CD14-positive monocyte (primary cell): ENCODE measurements around the gene PTGFRN. TPM values are rescaled to one million over a fixed set of nuclear protein-coding genes. Genes with fewer than 3 reads are reported as not detected.

Experiments
- DNase-seq, 3 donors: peaks; one replicate each; pipeline ENCODE4 v3.0.0-alpha.2; 2011 to 2022
- H2AFZ ChIP-seq: 2 replicates; pipeline ENCODE4 v1.6.0; 2012; ENCODE audit warnings: mild to moderate bottlenecking, low read depth, low read length, inconsistent platforms; ENCODE audit not compliant: insufficient read depth, poor library complexity, severe bottlenecking
- H3K27ac ChIP-seq, 2 donors: 1 replicate in 1 of 2; 2 replicates in 1 of 2; pipeline ENCODE4 v1.5.1; 2012 to 2013; ENCODE audit warnings: low read length in 2 of 2, control low read depth in 1 of 2, inconsistent platforms in 1 of 2, low read depth in 1 of 2, mild to moderate bottlenecking in 1 of 2
- H3K27me3 ChIP-seq, 2 donors: one replicate each; pipeline versions ENCODE4 v1.6.0 to v1.6.1; 2011 to 2013; ENCODE audit warnings: low read length in 2 of 2; ENCODE audit not compliant: control insufficient read depth in 2 of 2, insufficient read depth in 2 of 2
- H3K36me3 ChIP-seq, 2 donors: replicated peaks in 1 of 2; 1 replicate in 1 of 2; 2 replicates in 1 of 2; pipeline versions ENCODE4 v1.5.1 to v1.6.1; 2012 to 2013; ENCODE audit warnings: low read length in 2 of 2, control low read depth in 1 of 2, inconsistent platforms in 1 of 2, mild to moderate bottlenecking in 1 of 2; ENCODE audit not compliant: insufficient read depth in 2 of 2, control insufficient read depth in 1 of 2
- H3K4me1 ChIP-seq, 2 donors: 1 replicate in 1 of 2; 2 replicates in 1 of 2; pipeline versions ENCODE4 v1.5.1 to v1.6.1; 2012 to 2013; ENCODE audit warnings: low read length in 2 of 2, control low read depth in 1 of 2, inconsistent platforms in 1 of 2, mild to moderate bottlenecking in 1 of 2, moderate library complexity in 1 of 2; ENCODE audit not compliant: insufficient read depth in 2 of 2, control insufficient read depth in 1 of 2
- H3K4me2 ChIP-seq: replicated peaks from 2 replicates; pipeline ENCODE3; 2012; ENCODE audit warnings: low read length, moderate library complexity, mild to moderate bottlenecking; ENCODE audit not compliant: poor library complexity, severe bottlenecking; ENCODE audit errors: extremely low read depth
- H3K4me3 ChIP-seq, 3 experiments: fragments of 200-600 bp in 1 of 3; sonication (generic) in 1 of 3; replicated peaks in 1 of 3; 1 replicate in 2 of 3; 2 replicates in 1 of 3; pipeline ENCODE4 v1.5.1; 2011 to 2013; ENCODE audit warnings: low read length in 3 of 3, mild to moderate bottlenecking in 3 of 3, control low read depth in 2 of 3, low read depth in 2 of 3, inconsistent platforms in 1 of 3, moderate library complexity in 1 of 3
- H3K79me2 ChIP-seq: 2 replicates; pipeline ENCODE4 v1.6.0; 2012; ENCODE audit warnings: mild to moderate bottlenecking, control low read depth, inconsistent platforms, low read length, moderate library complexity; ENCODE audit not compliant: insufficient read depth
- H3K9ac ChIP-seq: 2 replicates; pipeline ENCODE4 v1.6.0; 2017; ENCODE audit warnings: low read length, mild to moderate bottlenecking; ENCODE audit not compliant: insufficient read depth, poor library complexity, severe bottlenecking
- H3K9me3 ChIP-seq, 2 donors: replicated peaks in 1 of 2; 1 replicate in 1 of 2; 2 replicates in 1 of 2; pipeline versions ENCODE4 v1.5.1 to v1.6.1; 2012 to 2013; ENCODE audit warnings: low read length in 2 of 2, control low read depth in 1 of 2; ENCODE audit not compliant: control insufficient read depth in 1 of 2, insufficient read depth in 1 of 2
- H4K20me1 ChIP-seq: 2 replicates; pipeline ENCODE4 v1.6.0; 2012; ENCODE audit warnings: mild to moderate bottlenecking, low read length, control low read depth, moderate library complexity; ENCODE audit not compliant: insufficient read depth
- H3K27ac Mint-ChIP-seq, 7 donors: one replicate each; pipeline ENCODE4 v1.8.0; 2020; ENCODE audit warnings: mild to moderate bottlenecking in 7 of 7, mixed read lengths in 7 of 7, moderate library complexity in 6 of 7, inconsistent platforms in 2 of 7
- H3K27me3 Mint-ChIP-seq, 3 donors: one replicate each; pipeline ENCODE4 v1.8.0; 2021 to 2022; ENCODE audit warnings: low read depth in 3 of 3, mild to moderate bottlenecking in 3 of 3, mixed read lengths in 3 of 3, moderate library complexity in 3 of 3, inconsistent platforms in 1 of 3
- H3K36me3 Mint-ChIP-seq, 2 donors: one replicate each; pipeline ENCODE4 v1.8.0; 2020; ENCODE audit warnings: mixed read lengths in 2 of 2, inconsistent platforms in 1 of 2, mild to moderate bottlenecking in 1 of 2
- H3K4me1 Mint-ChIP-seq: one replicate; pipeline ENCODE4 v1.8.0; 2020; ENCODE audit warnings: mild to moderate bottlenecking, mixed read lengths
- H3K4me3 Mint-ChIP-seq, 2 donors: one replicate each; pipeline ENCODE4 v1.8.0; 2020; ENCODE audit warnings: mild to moderate bottlenecking in 2 of 2, mixed read lengths in 2 of 2, moderate library complexity in 1 of 2
- H3K9me3 Mint-ChIP-seq, 7 donors: one replicate each; pipeline ENCODE4 v1.8.0; 2020 to 2022; ENCODE audit warnings: mixed read lengths in 7 of 7, mild to moderate bottlenecking in 6 of 7, moderate library complexity in 6 of 7, inconsistent platforms in 2 of 7
- CTCF ChIP-seq: fragments of 200-600 bp; IDR thresholded peaks from one replicate; pipeline ENCODE4 v1.8.0; 2022; ENCODE audit warnings: antibody characterized with exemption, mild to moderate bottlenecking
- WGBS: methylation state at CpG from one replicate; pipeline ENCODE4 v1.1.5; 2013; ENCODE audit warnings: missing lambda C conversion rate; ENCODE audit not compliant: insufficient coverage; 5-methylcytosine and 5-hydroxymethylcytosine counted together
- intact Hi-C, 2 donors: fragments of 100-400 bp; cut with micrococcal nuclease; formaldehyde crosslinking; loops; one replicate each; pipeline versions ENCODE4 v1.15.0 to v1.15.1; 2023
- polyA plus RNA-seq, 3 donors: library from polyadenylated mRNA; depleted of rRNA in 1 of 3; unstranded in 2 of 3; stranded (reverse) in 1 of 3; fragments of 300-500 nt in 2 of 3; fragments of >200 nt in 1 of 3; fragmentation: Illumina TruSeq in 2 of 3; gene quantifications; 1 replicate in 2 of 3; 2 replicates in 1 of 3; pipeline ENCODE4 v1.2.3, GENCODE V29; 2012 to 2021

Gene PTGFRN
- polyA plus RNA-seq, 3 donors = 1.5 to 2.9 (median 1.6) TPM

DNA sequence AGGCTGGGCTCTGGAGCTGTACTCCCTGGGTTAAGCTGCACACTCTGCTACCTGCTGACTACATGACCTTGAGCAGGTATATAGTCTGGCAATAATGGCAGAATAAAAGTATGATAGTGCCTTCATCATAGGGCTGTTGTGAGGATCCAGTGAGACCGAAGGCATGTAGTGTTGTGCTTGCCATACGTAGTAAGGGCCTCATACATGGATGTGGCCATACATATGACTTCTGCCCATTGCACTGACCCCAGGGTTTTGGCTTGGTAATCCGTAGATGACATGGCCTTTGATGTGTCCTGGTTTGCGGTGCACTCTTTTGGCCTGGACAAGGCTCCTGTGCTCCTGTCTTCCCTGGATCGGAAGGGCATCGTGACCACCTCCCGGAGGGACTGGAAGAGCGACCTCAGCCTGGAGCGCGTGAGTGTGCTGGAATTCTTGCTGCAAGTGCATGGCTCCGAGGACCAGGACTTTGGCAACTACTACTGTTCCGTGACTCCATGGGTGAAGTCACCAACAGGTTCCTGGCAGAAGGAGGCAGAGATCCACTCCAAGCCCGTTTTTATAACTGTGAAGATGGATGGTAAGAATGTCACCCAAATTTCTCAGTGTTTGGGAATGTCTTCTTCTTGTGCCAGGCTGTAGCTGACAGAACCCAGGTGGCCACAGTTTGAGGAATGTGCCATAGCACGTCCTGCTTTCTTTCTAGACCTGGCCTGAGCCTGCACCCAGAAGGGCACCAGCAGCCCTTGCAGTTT lies 74.9 kb downstream of the PTGFRN start:
- Histone ChIP-seq H3K4me1 (peaks cover 14 to 23% of the 10 kb centered on the region in 2 donors), H3K27me3 (no peaks in the 10 kb centered on the region), H3K9me3 (no peaks in the 10 kb centered on the region), H2AFZ (no peak overlapping the region), H3K27ac (no peak overlapping the region), H3K4me3 (no peak overlapping the region), H4K20me1 (no peaks in the 10 kb centered on the region), H3K4me2 (no peak overlapping the region), H3K36me3 (no peaks in the 10 kb centered on the region), H3K9ac (no peak overlapping the region), H3K79me2 (no peaks in the 10 kb centered on the region)
- Mint-ChIP-seq H3K9me3 (peaks cover 0 to 3% (median 0%) of the 10 kb centered on the region in 7 donors), H3K36me3 (no peaks in the 10 kb centered on the region), H3K27me3 (peaks cover 0 to 11% (median 1%) of the 10 kb centered on the region in 3 donors), H3K27ac (peak overlapping the region in 1 of 7 donors; percentile 9), H3K4me1 (peaks cover 31% of the 10 kb centered on the region), H3K4me3 (no peak overlapping the region)
- WGBS = 97% methylated on average over 13 of the region's 14 CpGs
- intact Hi-C loops = loop anchor here in 1 of 2 donors (10.0 kb wide), 1 partner anchor 70 kb away; no protein-coding TSS in a partner anchor
- no peak for DNase-seq
- TF ChIP-seq CTCF = no peak

- H3K27ac Mint-ChIP-seq = peak overlapping the region in 4 of 7 donors; percentile 13 to 43 (median 32)
- H3K27me3 ChIP-seq = no peaks in the 10 kb centered on the region
- H2AFZ ChIP-seq = peak overlapping the region; percentile 35
- H3K79me2 ChIP-seq = no peaks in the 10 kb centered on the region
- peaks cover 51% of the 10 kb centered on the region for H3K4me1 Mint-ChIP-seq
- intact Hi-C loops = loop anchor here in 1 of 2 donors (10.0 kb wide), 1 partner anchor 68 kb away; no protein-coding TSS in a partner anchor
- H3K27me3 Mint-ChIP-seq = peaks cover 0 to 12% (median 3%) of the 10 kb centered on the region in 3 donors
- no peaks in the 10 kb centered on the region for H3K36me3 ChIP-seq
- H3K9ac ChIP-seq = no peak overlapping the region
- WGBS = 89% methylated on average over 4 of the region's 29 CpGs
- H3K36me3 Mint-ChIP-seq = no peaks in the 10 kb centered on the region
- H3K27ac ChIP-seq = no peak overlapping the region
- H3K4me2 ChIP-seq = no peak overlapping the region
- H3K9me3 Mint-ChIP-seq = no peaks in the 10 kb centered on the region
- no peaks in the 10 kb centered on the region for H4K20me1 ChIP-seq
- no peaks in the 10 kb centered on the region for H3K9me3 ChIP-seq
- no peak overlapping the region for H3K4me3 ChIP-seq
- no peak for TF ChIP-seq CTCF
- H3K4me3 Mint-ChIP-seq = peak overlapping the region; percentile 60 to 75
- peaks cover 35 to 44% of the 10 kb centered on the region in 2 donors for H3K4me1 ChIP-seq
- no peak for DNase-seq
Measured at GRCh38 chr1:116986421-116987255, 76.9 kb downstream of the PTGFRN start.
